ENCODE results near the gene NUDT2.
"Not testable (repeated sequence)": the region's sequence is repeated elsewhere in the genome, so short reads cannot be mapped to it uniquely, and the experiment has no call there.

The NUDT2 gene

GRCh38 chr9:34328987-34329832, at the start of gene NUDT2, which contains the start of gene KIF24:
Gene NUDT2 (plus strand): TSS chr9:34329569. CDS start chr9:34339040, 9,471 bp downstream.
Gene KIF24 (minus strand): TSS chr9:34329268. CDS start chr9:34311346, 17,922 bp downstream.
- peaks cover 16 to 26% of the 10 kb centered on the region in 2 donors for H3K4me1 Mint-ChIP-seq
- peak; percentile 97 for DNase-seq
- H3K27me3 Mint-ChIP-seq, result no peaks in the 10 kb centered on the region
- peaks cover 0 to 2% of the 10 kb centered on the region in 2 donors for H3K36me3 Mint-ChIP-seq
- H3K4me3 Mint-ChIP-seq, result peak within 1 kb of the TSS; percentile 94 to 95
- peak; percentile 95 to 96 for ATAC-seq (replicated peaks)
- peak within 1 kb of the TSS; percentile 99 for H3K27ac Mint-ChIP-seq
- H3K9me3 Mint-ChIP-seq, result no peaks in the 10 kb centered on the region

DNA sequence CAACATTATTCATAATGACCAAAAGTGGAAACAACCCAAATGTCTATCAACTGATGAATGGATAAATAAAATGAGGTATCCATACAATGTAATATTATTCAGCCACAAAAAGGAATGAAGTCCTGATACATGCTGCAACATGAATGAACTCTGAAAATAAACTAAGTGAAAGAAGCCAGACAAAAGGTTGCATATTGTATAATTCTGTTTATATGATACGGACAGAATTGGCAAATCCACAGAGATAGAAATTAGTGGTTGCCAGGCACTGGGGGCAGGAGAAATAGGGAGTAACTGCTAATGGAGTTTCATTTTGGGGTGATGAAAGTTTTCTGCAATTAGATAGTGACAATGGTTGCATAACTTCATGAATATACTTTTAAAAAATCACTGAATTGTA, 47.3 kb upstream of the NUDT2 start:
- no peak for ATAC-seq (replicated peaks)
- Mint-ChIP-seq H3K27ac (no peak overlapping the region), H3K9me3 (no peaks in the 10 kb centered on the region), H3K36me3 (peaks cover 0 to 1% of the 10 kb centered on the region in 2 donors), H3K4me3 (no peak overlapping the region), H3K4me1 (no peaks in the 10 kb centered on the region), H3K27me3 (no peaks in the 10 kb centered on the region)
- DNase-seq, result no peak

DNA sequence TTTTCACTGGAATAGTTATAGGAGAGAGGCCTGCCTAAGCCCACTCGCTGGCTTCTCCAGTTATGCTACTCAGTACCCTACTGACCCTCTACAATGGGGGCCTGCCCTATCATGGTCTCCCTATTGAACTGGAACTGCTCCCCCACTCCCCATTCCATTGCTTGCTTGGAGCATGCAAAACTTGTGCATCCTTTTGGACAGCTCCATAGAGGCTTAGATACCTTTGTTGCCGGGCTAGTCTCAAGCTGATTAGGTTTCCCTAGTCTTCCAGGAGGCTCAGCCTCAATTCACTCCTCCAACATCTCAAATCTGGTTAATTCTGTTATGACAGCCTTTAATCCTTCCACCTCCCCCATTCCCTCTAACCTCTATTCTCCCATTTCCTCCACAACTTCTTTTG, 40.2 kb upstream of the NUDT2 start:
- DNase-seq, result no peak
- H3K36me3 Mint-ChIP-seq, result peaks cover 0 to 1% of the 10 kb centered on the region in 2 donors
- ATAC-seq (replicated peaks), result no peak
- H3K4me1 Mint-ChIP-seq, result no peaks in the 10 kb centered on the region
- H3K9me3 Mint-ChIP-seq, result no peaks in the 10 kb centered on the region
- no peak overlapping the region for H3K4me3 Mint-ChIP-seq
- no peak overlapping the region for H3K27ac Mint-ChIP-seq
- no peaks in the 10 kb centered on the region for H3K27me3 Mint-ChIP-seq

- H3K4me1 Mint-ChIP-seq, result no peaks in the 10 kb centered on the region
- no peak overlapping the region for H3K27ac Mint-ChIP-seq
- H3K36me3 Mint-ChIP-seq, result no peaks in the 10 kb centered on the region
- no peak for DNase-seq
- H3K27me3 Mint-ChIP-seq, result no peaks in the 10 kb centered on the region
- ATAC-seq (replicated peaks), result no peak
- H3K4me3 Mint-ChIP-seq, result no peak overlapping the region
- H3K9me3 Mint-ChIP-seq, result no peaks in the 10 kb centered on the region
These were observed 38.3 kb upstream of the NUDT2 start for GRCh38 chr9:34291023-34291422.

DNA sequence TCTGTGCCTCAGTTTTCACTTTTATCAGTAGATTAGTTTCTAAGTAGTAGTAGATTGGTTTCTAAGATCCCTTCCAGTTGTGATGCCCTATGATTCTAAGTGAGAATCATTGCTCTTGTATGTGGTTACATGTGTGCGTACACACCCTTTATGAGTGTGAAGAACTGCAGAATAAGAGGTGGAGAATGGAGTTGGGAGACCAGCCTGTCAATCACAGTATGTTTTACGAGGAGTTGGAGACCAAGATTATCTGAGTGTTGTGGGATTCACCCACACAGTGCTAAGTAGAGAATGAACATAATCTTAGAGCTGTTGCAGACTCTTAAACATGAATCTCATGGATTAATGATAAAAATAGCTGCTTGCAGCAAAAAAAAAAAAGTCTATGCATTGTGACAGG, 37.9 kb upstream of the NUDT2 start:
- H3K4me1 Mint-ChIP-seq, result no peaks in the 10 kb centered on the region
- H3K27ac Mint-ChIP-seq, result no peak overlapping the region
- no peaks in the 10 kb centered on the region for H3K27me3 Mint-ChIP-seq
- H3K36me3 Mint-ChIP-seq, result no peaks in the 10 kb centered on the region
- no peak overlapping the region for H3K4me3 Mint-ChIP-seq
- DNase-seq, result no peak
- ATAC-seq (replicated peaks), result no peak
- no peaks in the 10 kb centered on the region for H3K9me3 Mint-ChIP-seq

DNA sequence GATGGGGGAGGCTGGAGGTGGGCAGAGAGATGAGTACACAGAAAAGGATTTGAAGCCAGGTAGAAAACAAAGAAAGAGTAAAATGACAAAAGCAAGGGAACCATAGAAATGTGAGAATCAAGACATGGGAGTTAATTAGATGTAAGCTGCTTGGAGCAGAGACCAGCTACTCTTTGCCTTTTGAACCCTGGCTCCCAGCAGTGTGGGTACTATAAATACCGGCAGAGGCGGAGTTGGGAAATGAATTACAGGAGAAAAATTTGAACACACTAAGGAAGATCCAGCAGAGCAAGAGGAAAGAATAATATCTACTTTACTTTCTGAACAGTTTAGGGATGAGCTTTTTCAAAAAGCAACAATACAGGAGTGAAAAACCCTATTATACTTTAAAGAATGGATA, 36.8 kb upstream of the NUDT2 start:
- Mint-ChIP-seq H3K36me3 (no peaks in the 10 kb centered on the region), H3K27ac (no peak overlapping the region), H3K4me1 (no peaks in the 10 kb centered on the region), H3K4me3 (no peak overlapping the region), H3K9me3 (no peaks in the 10 kb centered on the region), H3K27me3 (no peaks in the 10 kb centered on the region)
- DNase-seq, result no peak
- no peak for ATAC-seq (replicated peaks)

DNA sequence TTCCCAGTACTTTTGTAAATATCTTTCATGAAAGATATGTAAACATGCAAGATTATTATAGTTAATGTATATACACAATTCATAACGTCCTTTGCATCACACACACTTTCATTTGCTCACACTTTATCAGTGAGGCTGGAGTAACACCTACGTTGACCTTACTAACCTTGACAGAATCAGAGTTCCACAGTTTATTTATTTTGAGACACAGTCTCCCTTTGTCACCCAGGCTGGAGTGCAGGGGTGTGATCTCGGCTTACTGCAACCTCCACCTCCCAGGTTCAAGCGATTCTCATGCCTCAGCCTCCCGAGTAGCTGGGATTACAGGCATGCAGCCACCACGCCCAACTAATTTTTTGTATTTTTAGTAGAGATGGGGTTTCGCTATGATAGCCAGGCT, 28.3 kb upstream of the NUDT2 start:
- H3K36me3 Mint-ChIP-seq; H3K4me1 Mint-ChIP-seq; H3K27ac Mint-ChIP-seq; ATAC-seq (replicated peaks); H3K27me3 Mint-ChIP-seq; DNase-seq; H3K4me3 Mint-ChIP-seq; H3K9me3 Mint-ChIP-seq: not testable (repeated sequence)

DNA sequence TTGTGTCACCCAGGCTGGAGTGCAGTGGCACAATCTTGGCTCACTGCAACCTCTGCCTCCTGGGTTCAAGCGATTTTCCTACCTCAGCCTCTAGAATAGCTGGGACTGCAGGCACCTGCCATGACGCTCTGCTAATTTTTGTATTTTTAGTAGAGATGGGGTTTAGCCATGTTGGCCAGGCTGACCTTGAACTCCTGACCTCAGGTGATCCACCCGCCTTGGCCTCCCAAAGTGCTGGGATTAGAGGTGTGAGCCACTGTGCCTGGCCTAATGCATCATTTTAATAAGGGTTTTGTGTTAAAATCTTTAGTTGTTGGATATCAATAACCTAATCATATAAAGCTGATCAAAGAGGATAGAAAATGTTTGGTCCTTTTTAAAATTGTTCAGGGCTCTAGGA, 21.1 kb upstream of the NUDT2 start:
- H3K27me3 Mint-ChIP-seq; H3K4me1 Mint-ChIP-seq; H3K36me3 Mint-ChIP-seq; H3K4me3 Mint-ChIP-seq; ATAC-seq (replicated peaks); H3K27ac Mint-ChIP-seq; DNase-seq; H3K9me3 Mint-ChIP-seq: not testable (repeated sequence)

DNA sequence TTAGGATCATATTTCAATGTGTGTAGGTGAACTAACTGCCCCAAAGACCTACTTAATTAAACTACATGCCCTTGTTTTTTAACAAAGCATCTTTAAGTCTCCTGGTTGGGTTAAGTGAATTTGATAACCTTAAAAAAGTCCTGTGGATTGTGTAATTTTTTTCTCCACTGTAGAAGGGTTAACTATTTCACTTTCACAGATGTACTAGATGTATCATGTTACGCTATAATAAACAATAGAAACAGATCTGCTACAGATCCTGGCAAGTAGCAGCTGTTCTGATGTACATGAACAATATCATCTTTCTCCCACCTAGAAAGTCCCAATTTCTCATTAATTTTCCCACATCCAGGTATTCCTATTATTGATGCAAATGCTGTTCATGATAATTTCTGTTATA, 19.2 kb upstream of the NUDT2 start:
- H3K4me1 Mint-ChIP-seq, result no peaks in the 10 kb centered on the region
- no peak overlapping the region for H3K4me3 Mint-ChIP-seq
- no peaks in the 10 kb centered on the region for H3K9me3 Mint-ChIP-seq
- ATAC-seq (replicated peaks), result no peak
- no peak overlapping the region for H3K27ac Mint-ChIP-seq
- DNase-seq, result no peak
- H3K36me3 Mint-ChIP-seq, result no peaks in the 10 kb centered on the region
- H3K27me3 Mint-ChIP-seq, result no peaks in the 10 kb centered on the region

- Mint-ChIP-seq H3K27ac (no peak overlapping the region), H3K4me1 (no peaks in the 10 kb centered on the region), H3K4me3 (no peak overlapping the region), H3K9me3 (no peaks in the 10 kb centered on the region), H3K36me3 (no peaks in the 10 kb centered on the region), H3K27me3 (no peaks in the 10 kb centered on the region)
- ATAC-seq (replicated peaks), result no peak
- DNase-seq, result no peak
These were observed 17.7 kb upstream of the NUDT2 start for GRCh38 chr9:34311499-34312185.

DNA sequence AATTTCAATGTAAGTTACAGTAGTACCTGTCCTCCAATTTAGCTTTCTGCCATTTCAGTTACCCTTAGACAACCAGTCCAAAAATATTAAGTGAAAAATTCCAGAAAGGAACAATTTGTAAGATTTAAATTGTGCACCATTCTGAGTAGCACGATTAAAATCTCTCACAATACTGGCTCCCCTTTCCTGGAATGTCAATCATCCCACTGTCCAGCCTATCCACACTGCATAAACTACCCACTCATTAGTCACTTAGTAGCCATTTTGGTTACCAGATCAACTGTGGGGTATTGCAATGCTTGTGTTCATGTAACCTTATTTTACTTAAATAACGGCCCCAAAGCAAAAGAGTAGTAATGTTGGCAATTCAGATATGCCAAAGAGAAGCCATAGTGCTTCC, 11.9 kb upstream of the NUDT2 start:
- Mint-ChIP-seq H3K4me1 (no peaks in the 10 kb centered on the region), H3K36me3 (no peaks in the 10 kb centered on the region), H3K9me3 (no peaks in the 10 kb centered on the region), H3K27me3 (no peaks in the 10 kb centered on the region), H3K4me3 (no peak overlapping the region), H3K27ac (no peak overlapping the region)
- ATAC-seq (replicated peaks) (no peak), DNase-seq (no peak)

DNA sequence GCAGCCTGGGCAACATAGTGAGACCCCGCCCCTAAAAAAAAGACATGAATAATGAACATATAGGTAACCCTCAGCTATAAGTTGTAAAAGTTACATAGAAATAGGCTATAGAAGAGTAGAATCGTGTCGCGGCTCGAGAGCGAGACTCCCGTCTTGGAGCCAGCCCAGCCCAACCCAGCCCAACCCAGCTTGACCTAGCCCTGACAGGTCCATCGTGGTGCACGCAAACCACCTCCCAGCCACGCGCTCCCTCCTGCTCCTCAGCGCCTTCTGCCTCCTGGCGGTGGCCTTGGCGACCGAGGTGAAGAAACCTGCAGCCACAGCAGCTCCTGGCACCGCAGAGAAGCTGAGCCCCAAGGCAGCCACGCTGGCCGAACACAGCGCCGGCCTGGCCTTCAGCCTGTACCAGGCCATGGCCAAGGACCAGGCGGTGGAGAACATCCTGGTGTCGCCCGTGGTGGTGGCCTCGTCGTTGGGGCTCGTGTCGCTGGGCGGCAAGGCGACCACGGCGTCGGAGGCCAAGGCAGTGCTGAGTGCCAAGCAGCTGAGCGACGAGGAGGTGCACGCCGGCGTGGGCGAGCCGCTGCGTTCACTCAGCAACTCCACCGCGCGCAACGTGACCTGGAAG, 11.1 kb upstream of the NUDT2 start:
- ATAC-seq (replicated peaks) (no peak), DNase-seq (no peak)
- Mint-ChIP-seq H3K9me3 (no peaks in the 10 kb centered on the region), H3K36me3 (no peaks in the 10 kb centered on the region), H3K27me3 (no peaks in the 10 kb centered on the region), H3K4me1 (no peaks in the 10 kb centered on the region), H3K4me3 (no peak overlapping the region), H3K27ac (no peak overlapping the region)

- ATAC-seq (replicated peaks), result no peak
These were observed 7.9 kb upstream of the NUDT2 start for GRCh38 chr9:34321451-34321850.

DNA sequence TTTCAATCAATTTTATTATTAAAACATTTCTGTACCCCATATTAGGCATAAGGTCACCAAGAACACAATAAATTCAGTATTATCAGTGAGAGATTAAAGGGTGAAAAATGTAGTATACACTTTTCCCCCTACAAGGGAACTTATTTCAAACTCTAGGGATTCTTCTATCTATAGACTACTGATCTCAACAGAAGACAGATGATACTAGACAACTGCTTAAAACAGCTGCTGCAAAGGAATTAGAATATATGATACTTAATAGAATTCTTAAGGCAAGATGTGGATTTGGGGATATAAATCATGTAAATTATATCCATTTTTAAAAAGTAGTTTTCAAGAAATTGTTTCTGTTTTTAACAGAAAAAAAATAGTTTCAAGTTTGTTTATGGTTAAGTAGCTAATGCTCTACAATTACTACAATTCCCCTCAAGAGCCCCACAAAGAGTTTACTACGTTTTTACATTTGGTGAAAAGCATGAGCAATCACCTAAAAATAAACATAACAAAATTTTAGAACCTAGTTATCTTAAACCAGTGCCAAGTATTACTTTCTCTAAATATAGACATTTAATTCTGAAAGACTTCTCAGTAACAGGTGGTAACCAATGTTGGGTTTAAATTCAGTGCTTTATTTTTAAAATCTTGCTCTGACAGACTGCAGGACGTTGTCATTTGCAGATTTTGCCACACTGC, 6.3 kb upstream of the NUDT2 start:
- Mint-ChIP-seq H3K9me3 (no peaks in the 10 kb centered on the region), H3K4me3 (no peak overlapping the region), H3K4me1 (no peaks in the 10 kb centered on the region), H3K27me3 (no peaks in the 10 kb centered on the region), H3K27ac (no peak overlapping the region), H3K36me3 (no peaks in the 10 kb centered on the region)
- no peak for ATAC-seq (replicated peaks)
- DNase-seq, result no peak

More at GRCh38 chr9:34321451-34321850, 7.9 kb upstream of the NUDT2 start:
- H3K4me3 Mint-ChIP-seq, result no peak overlapping the region
- H3K9me3 Mint-ChIP-seq, result no peaks in the 10 kb centered on the region
- H3K27me3 Mint-ChIP-seq, result no peaks in the 10 kb centered on the region
- H3K4me1 Mint-ChIP-seq, result no peaks in the 10 kb centered on the region
- H3K27ac Mint-ChIP-seq, result no peak overlapping the region
- no peaks in the 10 kb centered on the region for H3K36me3 Mint-ChIP-seq
- DNase-seq, result no peak

Data from stimulated activated naive B cell treated with anti-CD40 and anti-IgM and Interleukin-4, amounts not matched to agents 10 μg/mL and 1 μg/mL and 100 μg/mL, for 72 hours (primary cell).